Heart left ventricle (tissue), 13 donors: ENCODE measurements around the gene XRN2.

Experiments
- POLR2A ChIP-seq, 2 donors: fragments of 450-650 bp; IDR thresholded peaks; one replicate each; pipeline ENCODE4 v1.6.1; 2017; ENCODE audit warnings: antibody characterized with exemption in 2 of 2, mild to moderate bottlenecking in 2 of 2, moderate library complexity in 2 of 2
- TF ChIP-seq, protein P1 (sequence below), 12 donors: fragments of 200-600 bp; sonication (generic) in 4 of 12; IDR thresholded peaks; one replicate each; pipeline versions ENCODE4 v1.5.0 to v1.8.0; 2018 to 2022; ENCODE audit warnings: antibody characterized with exemption in 12 of 12, mild to moderate bottlenecking in 5 of 12
- donor health status: ischemic (EF 13 %, LVEDD 7.1; RV severe dilation, severe dysfunction).
- donor health status: DM: no; HTN: yes; CAD: no.
- donor health status: DM: no; HTN: no; CAD: no.
- donor health status: ischemic (EF 25% LVEDD 6.9; RV normal size, moderate dysfunction).
- donor health status: ischemic (EF 25% LVEDD 5.7; RV mildly dilated, moderate dysfunction).
- donor health status: ischemic (EF 35%, LVEDD 5.7; RV mildly dilated, moderate dysfunction).
- donor health status: nonischemic (EF 11% LVEDD 7.7; RV severe dilation, severe dysfunction).
- donor health status: DM: yes; HTN: yes; CAD: no.
- donor health status: PGD.
- donor health status: ischemic (EF 29% LVEDD 5.4; RV normal size, mild dysfunction).
- donor health status: nonischemic (EF 23%, LVEDD 6.1; RV moderate dilation, normal function).

GRCh38 chr20:21361266-21361665 is 58.1 kb downstream of the XRN2 start:
- TF ChIP-seq, protein P1, sequence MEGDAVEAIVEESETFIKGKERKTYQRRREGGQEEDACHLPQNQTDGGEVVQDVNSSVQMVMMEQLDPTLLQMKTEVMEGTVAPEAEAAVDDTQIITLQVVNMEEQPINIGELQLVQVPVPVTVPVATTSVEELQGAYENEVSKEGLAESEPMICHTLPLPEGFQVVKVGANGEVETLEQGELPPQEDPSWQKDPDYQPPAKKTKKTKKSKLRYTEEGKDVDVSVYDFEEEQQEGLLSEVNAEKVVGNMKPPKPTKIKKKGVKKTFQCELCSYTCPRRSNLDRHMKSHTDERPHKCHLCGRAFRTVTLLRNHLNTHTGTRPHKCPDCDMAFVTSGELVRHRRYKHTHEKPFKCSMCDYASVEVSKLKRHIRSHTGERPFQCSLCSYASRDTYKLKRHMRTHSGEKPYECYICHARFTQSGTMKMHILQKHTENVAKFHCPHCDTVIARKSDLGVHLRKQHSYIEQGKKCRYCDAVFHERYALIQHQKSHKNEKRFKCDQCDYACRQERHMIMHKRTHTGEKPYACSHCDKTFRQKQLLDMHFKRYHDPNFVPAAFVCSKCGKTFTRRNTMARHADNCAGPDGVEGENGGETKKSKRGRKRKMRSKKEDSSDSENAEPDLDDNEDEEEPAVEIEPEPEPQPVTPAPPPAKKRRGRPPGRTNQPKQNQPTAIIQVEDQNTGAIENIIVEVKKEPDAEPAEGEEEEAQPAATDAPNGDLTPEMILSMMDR (IDR thresholded peaks at IDR 0.05) = no peak
- no peak for TF ChIP-seq POLR2A (IDR thresholded peaks at IDR 0.05)
